NCI-H1694 treated with DMSO at 0.1 percent for 48 hours (cell line): ENCODE measurements around the gene PCBD1.

Experiments used
- DNase-seq: peaks from one replicate; lab custom pipeline; 2025; lab: John Stamatoyannopoulos, UW

Gene PCBD1

GRCh38 chr10:70833601-70834000 is 54.8 kb downstream of the PCBD1 start:
- DNase-seq: no peak
